Activated naive CD4-positive, alpha-beta T cell treated with anti-CD3 and anti-CD28 coated beads, Interleukin-2, amount 50 U/mL, for 24 hours (primary cell): ENCODE measurements around the gene KIAA1328.
"Not testable (repeated sequence)": the region's sequence is repeated elsewhere in the genome, so short reads cannot be mapped to it uniquely, and the experiment has no call there.

ENCODE experiments used
- H3K27ac Mint-ChIP-seq: one replicate; pipeline ENCODE4 v1.8.0; 2021; ENCODE audit warnings: mild to moderate bottlenecking, mixed read lengths
- H3K27me3 Mint-ChIP-seq: one replicate; pipeline ENCODE4 v1.8.0; 2021; ENCODE audit warnings: mixed read lengths
- H3K36me3 Mint-ChIP-seq: one replicate; pipeline ENCODE4 v1.8.0; 2021; ENCODE audit warnings: mixed read lengths
- H3K4me1 Mint-ChIP-seq: one replicate; pipeline ENCODE4 v1.8.0; 2021; ENCODE audit warnings: mixed read lengths
- H3K4me3 Mint-ChIP-seq: one replicate; pipeline ENCODE4 v1.8.0; 2021; ENCODE audit warnings: mild to moderate bottlenecking, mixed read lengths
- H3K9me3 Mint-ChIP-seq: one replicate; pipeline ENCODE4 v1.8.0; 2021; ENCODE audit warnings: mixed read lengths

KIAA1328 gene

DNA sequence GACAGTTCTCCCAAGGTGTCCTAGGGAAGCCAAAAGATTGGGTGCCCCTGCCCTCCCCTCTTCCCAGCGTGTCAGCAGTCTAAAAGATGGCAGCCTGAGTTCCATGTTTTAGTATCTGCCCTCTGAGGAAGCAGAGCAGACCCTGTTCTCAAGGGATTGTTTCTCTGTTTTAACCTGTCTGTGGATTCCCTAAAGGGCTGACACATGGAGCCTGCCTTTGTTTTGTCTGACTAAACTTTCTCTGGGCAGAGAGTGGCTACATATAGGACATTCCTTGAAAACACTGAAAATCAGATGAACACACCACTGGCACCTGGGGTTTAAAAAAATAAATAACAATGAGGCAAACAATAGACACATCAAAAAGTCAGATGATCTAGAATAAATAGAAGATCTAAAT, 337.6 kb downstream of the KIAA1328 start:
- Mint-ChIP-seq H3K36me3 (peaks cover 26% of the 10 kb centered on the region), H3K4me1 (no peaks in the 10 kb centered on the region), H3K9me3 (no peaks in the 10 kb centered on the region), H3K27ac (no peak overlapping the region), H3K4me3 (no peak overlapping the region), H3K27me3 (no peaks in the 10 kb centered on the region)

DNA sequence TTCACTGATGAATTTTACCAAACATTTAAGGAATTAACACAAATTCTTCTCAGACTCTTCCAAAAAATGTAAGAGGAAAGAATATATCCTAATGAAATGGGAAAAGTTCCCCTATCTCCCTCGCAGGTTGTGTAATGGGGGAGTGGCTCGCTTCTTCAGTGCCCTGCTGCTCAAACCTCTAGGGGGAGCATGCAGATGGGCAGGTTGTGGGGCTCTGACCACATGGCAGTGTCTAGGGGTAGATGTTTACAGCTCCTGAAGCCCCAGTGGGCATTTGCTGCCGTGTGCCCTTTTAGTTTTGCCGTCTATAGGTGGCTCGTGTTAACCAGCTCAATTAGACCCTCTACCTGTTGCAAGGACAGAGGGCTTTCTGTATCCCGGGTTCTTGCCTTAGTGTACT, 338.0 kb downstream of the KIAA1328 start:
- peaks cover 26% of the 10 kb centered on the region for H3K36me3 Mint-ChIP-seq
- H3K9me3 Mint-ChIP-seq, H3K4me1 Mint-ChIP-seq, H3K27ac Mint-ChIP-seq, H3K27me3 Mint-ChIP-seq, H3K4me3 Mint-ChIP-seq: not testable (repeated sequence)

DNA sequence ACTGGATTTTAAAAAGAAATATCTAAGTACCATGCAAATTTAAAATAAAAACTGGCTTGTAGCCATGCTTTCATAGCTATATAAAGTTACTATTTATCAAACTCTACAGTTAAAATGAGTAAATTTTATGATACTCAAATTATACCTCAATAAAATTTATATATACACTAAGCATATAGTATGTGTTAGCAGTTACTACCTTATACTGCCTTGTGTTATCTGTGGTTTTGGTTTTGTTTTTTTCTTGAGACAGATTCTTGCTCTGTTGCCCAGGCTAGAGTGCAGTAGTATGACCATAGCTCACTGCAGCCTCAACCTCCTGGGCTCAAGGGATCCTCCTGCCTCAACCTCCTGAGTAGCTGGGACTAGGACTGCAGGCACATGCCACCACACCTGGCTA, 342.1 kb downstream of the KIAA1328 start:
- Mint-ChIP-seq H3K4me3 (no peak overlapping the region), H3K36me3 (peaks cover 25% of the 10 kb centered on the region), H3K4me1 (no peaks in the 10 kb centered on the region), H3K9me3 (no peaks in the 10 kb centered on the region), H3K27ac (no peak overlapping the region), H3K27me3 (no peaks in the 10 kb centered on the region)

DNA sequence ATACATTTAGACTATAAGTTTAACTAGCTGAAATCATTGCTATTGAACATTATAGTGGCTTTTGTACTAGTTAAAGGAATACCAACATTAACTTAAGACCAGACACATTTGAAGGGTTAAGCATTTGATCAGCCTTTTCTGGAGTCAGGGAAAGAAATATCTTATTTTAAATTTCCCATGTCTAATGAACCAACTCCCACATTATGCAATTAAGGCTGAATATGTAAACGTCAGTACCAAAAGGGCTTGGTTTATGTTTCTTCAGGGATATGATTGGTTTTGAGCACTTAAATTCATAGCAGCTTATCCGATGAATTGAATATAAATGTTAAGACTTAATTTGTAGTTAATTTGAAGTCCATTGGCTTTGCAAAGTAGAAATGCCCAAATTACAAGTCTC, 344.5 kb downstream of the KIAA1328 start:
- Mint-ChIP-seq H3K4me1 (no peaks in the 10 kb centered on the region), H3K36me3 (peaks cover 23% of the 10 kb centered on the region), H3K27me3 (no peaks in the 10 kb centered on the region), H3K9me3 (no peaks in the 10 kb centered on the region), H3K27ac (no peak overlapping the region), H3K4me3 (no peak overlapping the region)

DNA sequence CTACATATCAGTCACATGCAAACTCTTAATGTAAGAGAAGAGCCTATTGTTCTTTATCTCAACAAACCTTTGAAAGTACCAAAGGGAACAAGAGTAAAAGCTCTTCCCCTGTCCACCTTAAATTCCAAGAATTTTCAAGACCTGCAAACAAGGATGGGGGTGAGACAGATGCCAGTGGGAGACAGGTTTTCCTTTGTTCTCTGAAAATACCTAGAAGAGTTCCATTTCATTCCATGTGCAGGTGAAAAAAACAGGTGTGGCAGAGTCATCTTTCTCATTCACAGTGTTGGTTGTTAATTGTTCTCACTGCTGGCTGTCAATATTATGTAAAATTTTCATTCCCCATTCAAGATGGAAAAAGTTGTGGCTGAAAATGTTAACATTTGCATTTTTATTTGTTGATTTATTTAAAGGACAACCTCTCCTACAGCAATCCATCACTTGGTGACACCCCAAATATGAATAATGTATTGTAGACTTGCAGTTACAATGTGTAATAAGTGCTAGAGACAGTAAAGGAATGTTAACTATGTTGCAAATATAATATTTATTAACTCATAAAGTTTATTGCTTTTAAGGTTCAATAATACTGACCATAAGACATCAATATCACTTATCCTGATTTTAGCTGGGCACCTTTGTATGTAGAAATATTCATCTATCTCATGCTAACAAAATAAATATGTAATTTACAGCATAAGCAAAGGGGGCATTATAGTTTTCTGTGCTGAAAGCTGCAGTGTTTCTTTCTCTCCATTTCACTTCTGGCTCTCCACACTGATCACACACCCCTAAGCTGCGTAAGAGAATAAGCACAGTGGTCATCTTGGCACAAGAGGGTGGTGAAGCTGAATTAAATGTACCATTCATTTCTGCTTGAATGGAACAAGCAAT, 347.0 kb downstream of the KIAA1328 start:
- Mint-ChIP-seq H3K36me3 (peaks cover 24% of the 10 kb centered on the region), H3K27me3 (no peaks in the 10 kb centered on the region), H3K4me3 (no peak overlapping the region), H3K4me1 (no peaks in the 10 kb centered on the region), H3K9me3 (no peaks in the 10 kb centered on the region), H3K27ac (no peak overlapping the region)

DNA sequence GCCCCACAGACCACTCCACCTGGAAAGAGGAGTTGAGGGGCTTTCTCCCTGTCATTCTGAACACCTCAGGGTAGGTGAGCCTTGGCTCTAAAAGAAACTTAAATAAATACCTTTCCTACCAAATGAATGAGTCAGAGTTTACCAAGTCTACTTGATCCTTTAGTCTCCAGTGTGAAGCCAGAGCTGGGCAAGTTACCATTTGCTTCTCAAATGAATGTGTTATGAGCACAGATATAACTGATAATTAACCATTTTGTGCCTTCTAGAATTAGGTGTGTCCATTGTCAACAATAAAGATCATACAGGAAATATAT, 347.7 kb downstream of the KIAA1328 start:
- H3K27me3 Mint-ChIP-seq: no peaks in the 10 kb centered on the region
- no peak overlapping the region for H3K27ac Mint-ChIP-seq
- H3K9me3 Mint-ChIP-seq: no peaks in the 10 kb centered on the region
- H3K36me3 Mint-ChIP-seq: peaks cover 23% of the 10 kb centered on the region
- no peaks in the 10 kb centered on the region for H3K4me1 Mint-ChIP-seq
- no peak overlapping the region for H3K4me3 Mint-ChIP-seq

DNA sequence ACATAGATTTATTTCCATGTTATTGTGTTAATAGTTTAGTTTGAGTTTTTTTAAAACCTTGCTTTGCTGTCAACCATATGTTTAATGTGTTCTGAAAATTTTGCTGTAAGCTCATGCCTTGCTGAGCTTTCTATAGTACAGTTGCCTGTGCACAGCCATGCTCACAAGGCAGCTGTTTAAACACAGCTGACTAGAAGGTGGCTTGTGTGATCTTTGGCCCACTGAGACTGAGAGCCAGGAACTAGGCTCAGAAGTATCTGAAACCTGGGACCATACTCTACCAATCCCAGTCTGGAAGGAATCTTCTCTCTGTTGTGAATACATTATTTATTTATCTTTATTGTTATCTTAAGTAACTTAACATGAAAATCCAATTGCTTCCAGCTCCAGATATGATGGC, 350.5 kb downstream of the KIAA1328 start:
- H3K27me3 Mint-ChIP-seq: no peaks in the 10 kb centered on the region
- peaks cover 6% of the 10 kb centered on the region for H3K9me3 Mint-ChIP-seq
- no peak overlapping the region for H3K4me3 Mint-ChIP-seq
- H3K4me1 Mint-ChIP-seq: no peaks in the 10 kb centered on the region
- no peak overlapping the region for H3K27ac Mint-ChIP-seq
- peaks cover 20% of the 10 kb centered on the region for H3K36me3 Mint-ChIP-seq

DNA sequence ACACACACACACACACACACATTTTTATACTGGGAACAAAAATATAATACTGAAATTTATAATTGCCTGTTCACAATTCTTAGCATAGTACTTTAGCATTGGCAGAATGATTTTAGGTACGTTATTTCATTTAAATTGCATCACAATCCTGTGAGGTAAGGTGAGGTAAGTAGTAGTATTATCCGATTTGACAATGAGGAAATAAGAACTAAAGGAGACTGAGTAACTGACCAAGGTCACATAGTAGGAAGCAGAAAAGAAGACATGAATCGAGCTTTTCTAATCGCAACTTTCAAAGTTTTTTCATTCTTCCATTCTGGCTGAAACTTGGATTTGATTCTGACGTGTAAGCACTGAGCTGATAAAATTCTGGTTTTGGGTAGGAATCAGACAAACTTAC, 351.2 kb downstream of the KIAA1328 start:
- Mint-ChIP-seq H3K4me3 (no peak overlapping the region), H3K4me1 (no peaks in the 10 kb centered on the region), H3K27ac (no peak overlapping the region), H3K9me3 (peaks cover 6% of the 10 kb centered on the region), H3K36me3 (peaks cover 16% of the 10 kb centered on the region), H3K27me3 (no peaks in the 10 kb centered on the region)

DNA sequence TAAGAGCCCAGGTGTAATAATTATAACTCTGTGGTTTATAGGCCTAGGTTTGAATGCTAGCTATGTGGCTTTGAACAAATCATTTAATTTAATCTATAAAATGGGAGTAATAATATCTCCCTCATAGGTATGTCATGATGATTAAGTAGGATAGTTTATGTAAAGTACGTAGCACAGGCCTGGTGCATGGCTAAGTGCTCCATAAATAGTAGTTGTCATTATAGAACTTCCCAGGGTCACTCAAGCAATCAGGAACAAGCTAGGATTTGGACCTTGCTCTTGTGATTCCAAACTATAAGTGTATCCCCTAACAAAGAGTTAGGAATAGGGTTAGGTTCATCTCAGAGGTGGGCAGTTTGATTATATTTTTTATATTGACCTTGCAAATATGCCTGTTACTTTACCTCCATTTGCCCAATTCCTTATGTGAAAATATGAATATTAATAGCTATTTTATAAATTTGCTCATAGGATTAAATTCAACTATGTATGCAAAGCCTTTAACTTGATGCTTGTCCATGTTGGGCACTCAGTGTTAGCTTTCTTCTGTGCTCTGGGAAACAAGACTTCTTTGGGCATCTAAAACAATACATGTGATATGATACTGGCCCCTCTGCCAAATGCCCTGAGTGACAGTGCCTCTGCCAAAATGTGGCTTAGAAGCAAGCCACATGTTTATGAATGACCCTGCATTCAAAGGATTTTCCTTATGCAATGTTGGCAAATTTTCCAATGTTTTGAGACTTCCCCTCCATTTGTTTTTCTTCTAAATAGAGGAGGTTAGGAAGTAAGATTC, 353.6 kb downstream of the KIAA1328 start:
- Mint-ChIP-seq H3K4me1 (no peaks in the 10 kb centered on the region), H3K27ac (no peak overlapping the region), H3K27me3 (no peaks in the 10 kb centered on the region), H3K9me3 (peaks cover 6% of the 10 kb centered on the region), H3K36me3 (peaks cover 9% of the 10 kb centered on the region), H3K4me3 (no peak overlapping the region)

DNA sequence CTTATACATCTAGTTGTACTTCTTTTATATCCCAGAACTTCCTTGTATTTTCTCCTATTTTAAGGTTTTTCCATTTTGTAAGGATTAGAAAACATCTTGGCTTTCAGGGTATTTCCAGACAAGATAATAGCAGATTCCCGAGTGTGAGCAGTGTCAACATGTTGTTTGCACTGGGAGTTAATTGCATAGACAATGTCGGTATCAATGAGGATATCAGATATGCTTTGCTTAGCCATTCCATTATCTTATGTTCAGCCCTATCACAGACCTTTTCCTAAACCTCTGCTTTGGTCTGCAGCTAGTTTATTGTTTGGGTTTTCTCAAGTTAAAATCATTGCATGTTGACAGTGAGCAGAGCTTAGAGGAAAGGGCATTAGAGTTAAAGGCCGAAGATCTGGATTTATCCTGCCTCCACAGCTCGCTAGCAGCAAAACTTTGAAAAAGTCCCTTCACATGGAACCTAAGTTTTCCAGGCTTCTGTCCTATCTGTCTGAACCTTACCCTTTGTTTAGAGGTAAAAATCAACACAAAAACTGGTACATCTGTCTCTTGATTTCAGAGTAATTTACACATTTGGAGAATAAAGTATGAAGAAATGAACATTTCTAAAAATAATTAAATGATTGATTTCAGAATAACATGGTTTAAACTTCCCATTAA, 355.4 kb downstream of the KIAA1328 start:
- H3K27ac Mint-ChIP-seq: no peak overlapping the region

DNA sequence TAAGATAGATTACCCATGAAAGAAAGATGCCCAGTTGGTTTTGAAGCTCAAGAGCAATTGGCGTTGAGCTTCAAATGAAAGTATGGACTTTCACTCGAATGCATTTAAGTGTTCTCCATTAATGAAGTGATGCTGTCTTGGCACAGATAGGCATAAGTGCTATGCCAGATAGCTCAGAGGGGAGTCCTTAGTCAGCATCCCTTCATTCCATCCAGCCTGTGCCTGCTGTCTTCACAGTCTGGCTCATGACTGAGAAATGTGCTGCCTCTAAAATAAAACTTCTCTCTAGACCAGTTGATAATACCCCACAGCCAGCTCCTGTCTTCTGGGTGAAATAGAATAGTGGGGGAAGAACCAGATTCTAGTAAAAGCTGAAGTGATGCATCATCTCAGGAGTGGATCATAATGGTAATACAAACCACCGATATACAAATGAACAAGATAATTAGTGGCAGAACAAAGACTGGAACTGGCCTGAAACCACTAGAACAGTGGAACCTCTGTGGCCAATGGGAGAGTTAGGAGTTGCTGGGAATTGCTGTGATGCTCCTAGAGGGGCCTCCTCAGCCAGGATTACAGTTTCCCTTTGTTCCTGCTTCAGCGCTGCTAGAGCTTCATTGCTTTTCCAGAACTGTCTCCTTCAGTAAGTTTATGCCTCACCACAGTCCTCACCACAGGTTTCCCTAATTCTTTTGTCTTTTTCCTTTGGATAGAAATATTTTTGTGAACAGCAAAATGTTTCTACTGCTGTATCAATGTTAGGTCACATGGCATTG, 359.3 kb downstream of the KIAA1328 start:
- no peak overlapping the region for H3K4me3 Mint-ChIP-seq
- peaks cover 6% of the 10 kb centered on the region for H3K9me3 Mint-ChIP-seq
- H3K27me3 Mint-ChIP-seq: no peaks in the 10 kb centered on the region
- no peaks in the 10 kb centered on the region for H3K4me1 Mint-ChIP-seq
- H3K27ac Mint-ChIP-seq: no peak overlapping the region
- peaks cover 13% of the 10 kb centered on the region for H3K36me3 Mint-ChIP-seq

More for the DNA sequence above, 355.4 kb downstream of the KIAA1328 start:
- Mint-ChIP-seq H3K36me3 (peaks cover 15% of the 10 kb centered on the region), H3K4me1 (no peaks in the 10 kb centered on the region), H3K27me3 (no peaks in the 10 kb centered on the region), H3K4me3 (no peak overlapping the region), H3K9me3 (peaks cover 6% of the 10 kb centered on the region)

DNA sequence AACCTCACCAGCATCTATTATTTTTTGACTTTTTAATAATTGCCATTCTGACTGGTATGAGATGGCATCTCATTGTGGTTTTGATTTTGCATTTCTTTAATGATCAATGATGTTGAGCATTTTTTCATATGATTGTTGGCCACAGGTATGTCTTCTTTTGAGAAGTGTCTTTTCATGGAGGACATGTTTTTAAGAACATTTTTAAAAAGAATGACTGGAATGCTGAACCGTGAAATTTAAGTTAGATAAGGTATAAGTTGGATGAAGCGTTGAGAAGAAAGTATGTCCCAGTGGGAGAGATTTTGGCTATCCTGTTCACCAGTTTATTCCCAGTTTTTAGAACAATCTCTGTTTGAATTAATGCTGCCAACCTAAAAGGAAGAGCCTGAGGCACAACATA, 370.8 kb downstream of the KIAA1328 start:
- H3K36me3 Mint-ChIP-seq: peaks cover 28% of the 10 kb centered on the region
- H3K27me3 Mint-ChIP-seq: no peaks in the 10 kb centered on the region
- peaks cover 31% of the 10 kb centered on the region for H3K9me3 Mint-ChIP-seq

DNA sequence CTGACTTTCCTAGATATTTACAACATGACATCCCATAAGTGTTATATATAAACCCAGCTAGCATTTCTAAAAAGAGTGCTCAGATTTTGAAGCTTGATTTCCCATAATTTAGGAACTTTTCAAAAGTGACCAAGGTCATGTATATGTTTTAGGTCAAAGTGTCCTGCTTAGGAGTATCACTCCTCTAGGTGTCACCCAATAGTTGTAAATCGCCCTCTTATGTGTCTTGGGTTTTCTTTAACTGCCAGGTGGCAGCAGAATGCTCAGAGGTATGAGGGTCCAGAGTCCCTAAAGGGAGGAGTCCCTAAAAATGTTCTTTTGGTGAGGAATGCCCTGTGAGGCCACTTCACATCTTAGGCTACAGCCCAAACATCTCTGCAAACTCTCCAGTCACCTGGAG, 378.4 kb downstream of the KIAA1328 start:
- H3K36me3 Mint-ChIP-seq: peaks cover 14% of the 10 kb centered on the region
- H3K4me3 Mint-ChIP-seq: no peak overlapping the region
- H3K27me3 Mint-ChIP-seq: no peaks in the 10 kb centered on the region
- no peak overlapping the region for H3K27ac Mint-ChIP-seq
- no peaks in the 10 kb centered on the region for H3K9me3 Mint-ChIP-seq
- no peaks in the 10 kb centered on the region for H3K4me1 Mint-ChIP-seq

More for the DNA sequence above, 370.8 kb downstream of the KIAA1328 start:
- no peak overlapping the region for H3K4me3 Mint-ChIP-seq
- H3K27ac Mint-ChIP-seq: no peak overlapping the region
- no peaks in the 10 kb centered on the region for H3K4me1 Mint-ChIP-seq

DNA sequence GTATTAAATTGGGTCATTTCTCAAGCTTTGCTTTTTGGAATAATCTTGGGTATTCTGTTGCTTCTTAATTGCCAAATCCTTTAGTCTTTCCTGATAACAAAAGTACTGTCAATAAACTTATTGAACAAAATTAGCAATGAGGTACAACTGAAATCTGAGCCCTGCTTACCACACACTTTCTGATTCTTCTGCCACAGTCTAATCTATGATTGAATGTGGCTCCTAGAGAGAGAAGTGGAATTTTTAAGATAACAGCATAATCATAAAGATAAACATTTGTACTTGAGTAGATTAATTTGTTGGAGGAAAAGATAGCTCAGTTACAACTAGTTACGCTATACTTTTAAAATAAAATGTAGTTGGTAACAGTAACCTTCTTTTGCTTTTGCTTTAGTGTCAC, 381.9 kb downstream of the KIAA1328 start:
- H3K27me3 Mint-ChIP-seq: no peaks in the 10 kb centered on the region
- H3K4me1 Mint-ChIP-seq: no peaks in the 10 kb centered on the region
- peaks cover 2% of the 10 kb centered on the region for H3K9me3 Mint-ChIP-seq
- H3K4me3 Mint-ChIP-seq: no peak overlapping the region
- H3K27ac Mint-ChIP-seq: no peak overlapping the region
- H3K36me3 Mint-ChIP-seq: peaks cover 13% of the 10 kb centered on the region

DNA sequence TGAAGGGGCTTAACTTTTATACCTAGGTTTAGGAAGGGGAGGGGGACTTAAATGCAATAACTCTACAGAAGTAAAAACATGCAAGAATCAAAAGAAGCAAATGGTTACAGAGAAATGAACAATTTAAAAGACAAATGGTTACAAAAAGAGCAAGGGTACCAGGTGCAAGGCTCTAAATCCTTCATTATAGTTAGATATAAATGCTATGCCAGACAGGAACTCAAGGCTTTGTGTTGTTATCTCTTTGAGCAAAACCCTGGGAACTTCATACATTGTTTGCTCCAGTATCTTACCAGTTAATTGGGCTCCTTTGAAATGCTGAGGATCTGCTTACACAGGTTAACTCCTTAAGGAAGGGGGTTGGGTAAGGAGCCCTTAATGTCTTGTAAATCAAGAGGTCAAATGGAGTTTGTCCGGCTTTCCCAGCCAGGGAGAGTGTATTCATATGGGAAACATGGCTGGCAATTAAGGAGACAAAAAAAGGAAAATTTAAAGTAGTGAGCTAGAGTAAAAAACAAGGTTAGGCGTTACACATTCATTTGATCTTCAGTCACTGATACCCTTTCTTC, 389.2 kb downstream of the KIAA1328 start:
- H3K36me3 Mint-ChIP-seq: peaks cover 18% of the 10 kb centered on the region

More for the DNA sequence above, 389.2 kb downstream of the KIAA1328 start:
- Mint-ChIP-seq H3K9me3 (peaks cover 14% of the 10 kb centered on the region), H3K27ac (no peak overlapping the region), H3K4me3 (no peak overlapping the region), H3K4me1 (no peaks in the 10 kb centered on the region), H3K27me3 (no peaks in the 10 kb centered on the region)
